Mesendoderm (in vitro differentiated cells): ENCODE measurements around the gene MMP7.

ENCODE experiments used
- DNase-seq: peaks from one replicate; pipeline ENCODE4 v3.0.0; 2013
- H2AK5ac ChIP-seq: 2 replicates; pipeline ENCODE4 v1.6.1; 2013; ENCODE audit warnings: low read length, inconsistent platforms
- H2BK120ac ChIP-seq: 2 replicates; pipeline ENCODE4 v1.6.1; 2013; ENCODE audit warnings: low read depth, mild to moderate bottlenecking, low read length, moderate library complexity, mixed read lengths
- H2BK15ac ChIP-seq: replicated peaks from 2 replicates; pipeline ENCODE4 v1.6.1; 2013; ENCODE audit warnings: low read depth, mild to moderate bottlenecking, moderate library complexity
- H2BK5ac ChIP-seq: 2 replicates; pipeline ENCODE4 v1.6.1; 2013; ENCODE audit warnings: low read length, inconsistent platforms
- H3K18ac ChIP-seq: 2 replicates; pipeline ENCODE4 v1.6.1; 2013; ENCODE audit warnings: mild to moderate bottlenecking, low read length, mixed read lengths
- H3K23ac ChIP-seq: one replicate; pipeline ENCODE4 v1.6.1; 2013; ENCODE audit warnings: low read length
- H3K27ac ChIP-seq: 2 replicates; pipeline ENCODE4 v1.5.1; 2013; ENCODE audit warnings: low read depth, mild to moderate bottlenecking, inconsistent platforms, low read length, moderate library complexity
- H3K27me3 ChIP-seq: 2 replicates; pipeline ENCODE4 v1.6.1; 2013; ENCODE audit warnings: low read length, control low read depth, mild to moderate bottlenecking, inconsistent platforms; ENCODE audit not compliant: insufficient read depth, poor library complexity
- H3K36me3 ChIP-seq: 2 replicates; pipeline ENCODE4 v1.6.1; 2013; ENCODE audit warnings: low read length, inconsistent platforms; ENCODE audit not compliant: control insufficient read depth, insufficient read depth
- H3K4ac ChIP-seq: one replicate; pipeline ENCODE4 v1.6.1; 2013; ENCODE audit warnings: low read depth, mild to moderate bottlenecking, low read length, moderate library complexity
- H3K4me1 ChIP-seq: 2 replicates; pipeline ENCODE4 v1.6.1; 2013; ENCODE audit warnings: low read depth, low read length, inconsistent platforms; ENCODE audit not compliant: control insufficient read depth
- H3K4me2 ChIP-seq: 2 replicates; pipeline ENCODE4 v1.6.1; 2013; ENCODE audit warnings: low read length
- H3K4me3 ChIP-seq: 2 replicates; pipeline ENCODE4 v1.5.1; 2013; ENCODE audit warnings: mild to moderate bottlenecking, low read length
- H3K56ac ChIP-seq: one replicate; pipeline ENCODE4 v1.6.1; 2013; ENCODE audit warnings: low read length
- H3K79me1 ChIP-seq: 2 replicates; pipeline ENCODE4 v1.6.1; 2013; ENCODE audit warnings: low read length, inconsistent platforms
- H3K79me2 ChIP-seq: 2 replicates; pipeline ENCODE4 v1.6.1; 2013; ENCODE audit warnings: mild to moderate bottlenecking, low read length; ENCODE audit not compliant: control insufficient read depth, insufficient read depth
- H3K9ac ChIP-seq: 2 replicates; pipeline ENCODE4 v1.6.1; 2013; ENCODE audit warnings: low read length, inconsistent platforms
- H4K5ac ChIP-seq: one replicate; pipeline ENCODE4 v1.6.1; 2013; ENCODE audit warnings: low read length
- H4K8ac ChIP-seq: one replicate; pipeline ENCODE4 v1.6.1; 2013; ENCODE audit warnings: low read depth, mild to moderate bottlenecking, control low read depth, low read length, moderate library complexity
- WGBS: extraction: QIAGEN DNeasy Blood & Tissue Kit; methylation state at CpG from one replicate; pipeline ENCODE4 v1.1.7; 2013; ENCODE audit warnings: low lambda C conversion rate, missing lambda C conversion rate; ENCODE audit not compliant: insufficient coverage; ENCODE audit errors: extremely low coverage; 5-methylcytosine and 5-hydroxymethylcytosine counted together

Gene MMP7

DNA sequence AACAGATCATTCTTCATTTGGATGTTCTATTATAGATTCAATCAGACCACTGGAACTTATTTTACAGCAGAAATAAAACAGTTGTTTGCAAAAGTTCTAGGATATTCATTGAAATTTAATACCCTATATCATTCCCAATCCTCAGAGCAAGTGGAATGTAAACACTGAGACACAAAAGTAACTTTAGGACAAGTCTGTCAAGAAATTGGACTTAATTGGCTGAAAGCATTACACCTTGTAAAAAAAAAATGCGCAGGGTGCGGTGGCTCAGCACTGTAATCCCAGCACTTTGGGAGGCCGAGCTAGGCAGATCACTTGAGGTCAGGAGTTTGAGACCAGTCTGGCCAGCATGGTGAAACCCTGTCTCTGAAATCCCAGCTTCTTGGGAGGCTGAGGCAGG lies 48.1 kb downstream of the MMP7 start:
- no peak overlapping the region for H3K56ac ChIP-seq
- no peak overlapping the region for H2AK5ac ChIP-seq
- WGBS = no CpG with 5 or more reads among the region's 3 CpGs
- DNase-seq = no peak
- no peaks in the 10 kb centered on the region for H3K79me1 ChIP-seq
- H3K23ac ChIP-seq = no peak overlapping the region
- no peak overlapping the region for H3K27ac ChIP-seq
- no peak overlapping the region for H3K9ac ChIP-seq
- H4K8ac ChIP-seq = no peak overlapping the region
- no peak overlapping the region for H2BK5ac ChIP-seq
- no peaks in the 10 kb centered on the region for H3K27me3 ChIP-seq
- H3K4me1 ChIP-seq = peaks cover 6% of the 10 kb centered on the region
- no peaks in the 10 kb centered on the region for H3K79me2 ChIP-seq
- no peak overlapping the region for H3K4me2 ChIP-seq
- H3K18ac ChIP-seq = peak overlapping the region; percentile 30
- H3K4me3 ChIP-seq = no peak overlapping the region
- H2BK120ac ChIP-seq = no peak overlapping the region
- H4K5ac ChIP-seq = no peak overlapping the region
- H3K36me3 ChIP-seq = no peaks in the 10 kb centered on the region
- H3K4ac ChIP-seq = peak overlapping the region; percentile 78
- no peak overlapping the region for H2BK15ac ChIP-seq

DNA sequence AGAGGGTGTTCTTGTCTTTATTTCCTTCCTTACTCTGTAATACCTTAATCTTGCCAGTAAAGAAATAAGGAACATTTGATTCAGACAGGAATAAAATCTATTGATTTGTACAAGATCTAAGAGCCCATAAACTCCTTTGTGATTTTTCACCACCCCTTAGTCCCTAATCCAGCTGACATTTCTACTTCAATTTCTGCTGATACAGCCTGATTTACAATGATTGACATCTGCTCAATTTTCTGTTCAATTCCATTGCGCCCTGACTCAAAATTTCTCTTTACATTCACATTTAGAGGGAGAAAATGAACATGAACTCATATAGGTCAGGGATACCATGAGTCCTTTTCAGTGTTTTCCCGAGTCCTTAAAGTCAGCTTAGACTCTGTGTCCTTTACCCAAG lies 50.8 kb downstream of the MMP7 start:
- Histone ChIP-seq H3K4me3 (no peak overlapping the region), H2BK120ac (no peak overlapping the region), H3K36me3 (no peaks in the 10 kb centered on the region), H3K79me2 (no peaks in the 10 kb centered on the region), H3K9ac (no peak overlapping the region), H2BK15ac (no peak overlapping the region), H3K23ac (no peak overlapping the region), H4K8ac (no peak overlapping the region), H3K27me3 (no peaks in the 10 kb centered on the region), H3K56ac (no peak overlapping the region), H4K5ac (no peak overlapping the region), H3K4me1 (peaks cover 8% of the 10 kb centered on the region), H3K18ac (no peak overlapping the region), H3K27ac (no peak overlapping the region), H3K4ac (peak overlapping the region; percentile 36), H3K79me1 (no peaks in the 10 kb centered on the region), H3K4me2 (no peak overlapping the region), H2AK5ac (no peak overlapping the region), H2BK5ac (no peak overlapping the region)
- no CpG with 5 or more reads among the region's 2 CpGs for WGBS
- DNase-seq = no peak

DNA sequence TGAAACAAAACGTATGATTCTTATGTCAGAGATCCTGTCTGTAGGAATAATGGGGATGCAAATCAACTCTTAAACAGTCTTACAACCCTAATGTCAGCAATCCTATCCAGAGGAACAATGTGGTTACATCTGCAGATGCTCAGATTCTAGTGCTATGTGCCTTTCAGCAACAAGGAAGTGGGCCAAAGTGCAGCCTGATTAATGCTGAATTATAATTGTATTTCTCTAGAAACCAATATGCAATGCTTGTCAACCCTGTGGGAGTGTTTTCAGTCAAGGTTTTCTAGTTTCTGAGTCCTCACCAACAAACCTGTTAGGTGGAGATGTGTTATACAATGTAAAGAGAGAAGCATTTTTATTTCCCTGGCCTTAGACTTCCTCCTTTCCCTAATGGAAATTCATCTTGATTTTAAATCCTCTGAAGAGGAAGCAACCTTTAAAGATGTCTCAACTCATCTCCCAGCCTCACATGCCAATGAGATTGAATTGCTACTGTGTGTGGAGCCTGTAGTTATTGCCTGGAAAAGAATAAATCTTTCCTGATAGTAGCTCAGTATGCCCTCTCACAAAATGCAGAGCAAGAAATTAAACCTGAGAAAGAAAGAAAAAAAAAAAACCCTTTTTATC lies 51.8 kb downstream of the MMP7 start:
- DNase-seq = no peak
- no peak overlapping the region for H3K9ac ChIP-seq
- no CpG with 5 or more reads among the region's 1 CpG for WGBS
- H3K36me3 ChIP-seq = no peaks in the 10 kb centered on the region
- H3K27me3 ChIP-seq = no peaks in the 10 kb centered on the region
- H3K4me1 ChIP-seq = peaks cover 8% of the 10 kb centered on the region
- H3K79me1 ChIP-seq = no peaks in the 10 kb centered on the region
- no peak overlapping the region for H4K8ac ChIP-seq
- H3K56ac ChIP-seq = no peak overlapping the region
- no peak overlapping the region for H2BK5ac ChIP-seq
- no peak overlapping the region for H4K5ac ChIP-seq
- no peak overlapping the region for H3K4me2 ChIP-seq
- no peaks in the 10 kb centered on the region for H3K79me2 ChIP-seq
- H3K18ac ChIP-seq = no peak overlapping the region
- no peak overlapping the region for H2AK5ac ChIP-seq
- H2BK120ac ChIP-seq = no peak overlapping the region
- no peak overlapping the region for H3K4ac ChIP-seq
- no peak overlapping the region for H3K4me3 ChIP-seq
- H3K27ac ChIP-seq = peak overlapping the region; percentile 22
- H3K23ac ChIP-seq = no peak overlapping the region
- peak overlapping the region; percentile 23 for H2BK15ac ChIP-seq

DNA sequence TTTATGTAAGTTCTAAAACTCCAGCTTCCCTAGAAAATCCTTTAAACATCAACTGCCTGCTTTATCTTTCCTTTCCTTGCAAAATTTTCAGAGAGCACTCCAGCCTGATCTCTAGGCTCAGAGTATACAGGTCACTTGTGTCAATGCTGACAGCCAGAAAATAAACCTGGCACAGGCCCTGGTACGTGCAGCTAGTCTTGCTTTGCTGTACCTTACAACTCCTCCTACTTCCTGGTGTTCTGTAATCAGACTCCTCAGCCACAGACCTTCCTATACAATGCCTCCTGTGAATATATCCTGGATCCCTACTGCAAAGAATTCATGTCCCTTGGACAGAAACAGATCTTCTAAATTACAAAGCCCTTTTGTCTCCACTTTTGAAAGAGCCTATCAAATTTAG lies 53.7 kb downstream of the MMP7 start:
- peaks cover 8% of the 10 kb centered on the region for H3K4me1 ChIP-seq
- peak overlapping the region; percentile 40 for H3K56ac ChIP-seq
- H3K9ac ChIP-seq = no peak overlapping the region
- H3K4me2 ChIP-seq = no peak overlapping the region
- H3K4ac ChIP-seq = no peak overlapping the region
- no peak for DNase-seq
- no CpG with 5 or more reads among the region's 1 CpG for WGBS
- no peak overlapping the region for H4K5ac ChIP-seq
- H3K27ac ChIP-seq = no peak overlapping the region
- no peak overlapping the region for H3K4me3 ChIP-seq
- H2AK5ac ChIP-seq = no peak overlapping the region
- no peak overlapping the region for H2BK5ac ChIP-seq
- H2BK15ac ChIP-seq = no peak overlapping the region
- no peaks in the 10 kb centered on the region for H3K79me2 ChIP-seq
- no peak overlapping the region for H2BK120ac ChIP-seq
- H4K8ac ChIP-seq = no peak overlapping the region
- no peak overlapping the region for H3K23ac ChIP-seq
- H3K36me3 ChIP-seq = no peaks in the 10 kb centered on the region
- no peaks in the 10 kb centered on the region for H3K79me1 ChIP-seq
- no peaks in the 10 kb centered on the region for H3K27me3 ChIP-seq
- H3K18ac ChIP-seq = no peak overlapping the region

DNA sequence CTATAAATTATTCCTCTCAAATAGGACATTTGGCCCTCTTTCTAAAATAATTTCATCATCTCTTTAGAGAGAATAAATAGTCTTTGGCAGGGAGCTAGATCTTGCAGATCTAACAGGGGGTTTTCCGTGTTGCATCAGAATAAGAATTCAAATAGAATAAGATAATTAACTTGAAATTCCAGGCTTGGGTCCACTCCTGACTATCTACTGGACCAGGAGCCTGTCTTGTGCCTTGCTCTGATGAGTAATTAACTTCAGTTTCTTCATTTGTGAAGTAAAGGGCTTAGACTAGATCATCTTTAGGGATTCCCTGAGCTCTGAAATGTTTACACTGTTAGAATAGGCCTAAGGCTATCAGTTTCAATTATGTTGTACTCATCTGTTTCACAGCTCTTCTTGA lies 54.5 kb downstream of the MMP7 start:
- H3K4me3 ChIP-seq = no peak overlapping the region
- H2BK15ac ChIP-seq = peak overlapping the region; percentile 36
- H3K4me2 ChIP-seq = no peak overlapping the region
- H3K23ac ChIP-seq = no peak overlapping the region
- no peak overlapping the region for H3K56ac ChIP-seq
- H3K27me3 ChIP-seq = no peaks in the 10 kb centered on the region
- no peaks in the 10 kb centered on the region for H3K79me1 ChIP-seq
- H4K8ac ChIP-seq = no peak overlapping the region
- H2BK5ac ChIP-seq = no peak overlapping the region
- no CpG with 5 or more reads among the region's 1 CpG for WGBS
- no peaks in the 10 kb centered on the region for H3K36me3 ChIP-seq
- no peak overlapping the region for H3K4ac ChIP-seq
- no peak overlapping the region for H4K5ac ChIP-seq
- no peak overlapping the region for H3K9ac ChIP-seq
- H2AK5ac ChIP-seq = no peak overlapping the region
- H3K18ac ChIP-seq = peak overlapping the region; percentile 60
- H3K79me2 ChIP-seq = no peaks in the 10 kb centered on the region
- no peak for DNase-seq
- peaks cover 8% of the 10 kb centered on the region for H3K4me1 ChIP-seq
- H2BK120ac ChIP-seq = no peak overlapping the region
- no peak overlapping the region for H3K27ac ChIP-seq

DNA sequence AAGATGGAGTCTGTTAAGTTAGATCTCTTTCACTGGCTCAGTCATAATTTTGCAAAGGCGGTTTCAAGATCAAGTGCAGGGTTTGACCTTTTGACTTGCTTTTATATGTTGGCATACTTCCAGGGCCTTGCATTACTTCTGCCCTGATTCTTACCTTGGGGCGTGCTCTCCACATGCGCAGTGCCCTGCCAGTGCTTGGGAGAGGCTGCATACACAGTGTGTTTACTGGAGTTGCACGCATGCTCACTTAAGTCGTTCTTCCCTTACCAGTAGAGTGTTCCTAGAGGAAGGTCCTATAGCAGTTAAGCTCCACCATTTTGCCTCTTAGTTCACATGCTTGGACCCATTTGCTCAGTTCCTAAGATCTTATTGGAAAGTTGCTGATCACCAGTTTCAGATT lies 57.0 kb downstream of the MMP7 start:
- Histone ChIP-seq H2BK15ac (no peak overlapping the region), H3K9ac (no peak overlapping the region), H3K56ac (no peak overlapping the region), H4K5ac (no peak overlapping the region), H3K4me1 (peaks cover 3% of the 10 kb centered on the region), H3K23ac (no peak overlapping the region), H4K8ac (no peak overlapping the region), H3K79me1 (no peaks in the 10 kb centered on the region), H2BK120ac (no peak overlapping the region), H3K18ac (no peak overlapping the region), H3K4me2 (no peak overlapping the region), H2AK5ac (no peak overlapping the region), H3K27me3 (no peaks in the 10 kb centered on the region), H3K4me3 (no peak overlapping the region), H3K27ac (no peak overlapping the region), H2BK5ac (no peak overlapping the region), H3K4ac (no peak overlapping the region), H3K36me3 (no peaks in the 10 kb centered on the region), H3K79me2 (no peaks in the 10 kb centered on the region)
- no peak for DNase-seq
- WGBS = no CpG with 5 or more reads among the region's 5 CpGs
